AG10803 (cell line): ENCODE results near the gene NFE2L3.

Experiments
- DNase-seq: peaks from one replicate; pipeline ENCODE4 v3.0.0; 2010; ENCODE audit warnings: low read depth
- H3K4me3 ChIP-seq: 2 replicates; pipeline ENCODE4 v1.5.1; 2011; ENCODE audit warnings: mild to moderate bottlenecking, low read length, control low read depth
- TF ChIP-seq, protein P1 (sequence below): conservative IDR thresholded peaks from 2 replicates; pipeline ENCODE4 v1.5.1; 2011; ENCODE audit warnings: mild to moderate bottlenecking, low read length, control low read depth, inconsistent platforms

Gene NFE2L3

DNA sequence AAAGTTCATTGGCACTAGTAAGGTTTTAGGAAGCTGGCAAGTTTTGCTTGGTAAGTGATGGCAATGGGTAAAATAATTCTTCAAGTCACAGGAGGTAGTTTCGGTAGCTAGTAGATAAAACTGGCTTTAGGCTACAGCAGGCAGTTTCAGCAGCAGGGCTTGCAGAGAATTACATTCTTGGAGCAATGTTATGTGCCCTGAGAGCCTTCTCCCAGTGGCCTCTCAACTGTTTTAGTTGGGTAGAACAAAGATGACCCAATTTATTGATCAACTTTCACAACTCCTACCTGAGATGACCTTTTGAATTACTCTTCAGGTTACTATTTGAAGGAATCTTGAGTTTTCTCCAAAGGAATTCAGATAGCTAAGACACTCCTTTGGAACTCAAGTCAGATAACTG lies 16.4 kb upstream of the NFE2L3 start:
- no peak for DNase-seq
- TF ChIP-seq, protein P1, sequence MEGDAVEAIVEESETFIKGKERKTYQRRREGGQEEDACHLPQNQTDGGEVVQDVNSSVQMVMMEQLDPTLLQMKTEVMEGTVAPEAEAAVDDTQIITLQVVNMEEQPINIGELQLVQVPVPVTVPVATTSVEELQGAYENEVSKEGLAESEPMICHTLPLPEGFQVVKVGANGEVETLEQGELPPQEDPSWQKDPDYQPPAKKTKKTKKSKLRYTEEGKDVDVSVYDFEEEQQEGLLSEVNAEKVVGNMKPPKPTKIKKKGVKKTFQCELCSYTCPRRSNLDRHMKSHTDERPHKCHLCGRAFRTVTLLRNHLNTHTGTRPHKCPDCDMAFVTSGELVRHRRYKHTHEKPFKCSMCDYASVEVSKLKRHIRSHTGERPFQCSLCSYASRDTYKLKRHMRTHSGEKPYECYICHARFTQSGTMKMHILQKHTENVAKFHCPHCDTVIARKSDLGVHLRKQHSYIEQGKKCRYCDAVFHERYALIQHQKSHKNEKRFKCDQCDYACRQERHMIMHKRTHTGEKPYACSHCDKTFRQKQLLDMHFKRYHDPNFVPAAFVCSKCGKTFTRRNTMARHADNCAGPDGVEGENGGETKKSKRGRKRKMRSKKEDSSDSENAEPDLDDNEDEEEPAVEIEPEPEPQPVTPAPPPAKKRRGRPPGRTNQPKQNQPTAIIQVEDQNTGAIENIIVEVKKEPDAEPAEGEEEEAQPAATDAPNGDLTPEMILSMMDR = no peak
- H3K4me3 ChIP-seq = no peak overlapping the region

DNA sequence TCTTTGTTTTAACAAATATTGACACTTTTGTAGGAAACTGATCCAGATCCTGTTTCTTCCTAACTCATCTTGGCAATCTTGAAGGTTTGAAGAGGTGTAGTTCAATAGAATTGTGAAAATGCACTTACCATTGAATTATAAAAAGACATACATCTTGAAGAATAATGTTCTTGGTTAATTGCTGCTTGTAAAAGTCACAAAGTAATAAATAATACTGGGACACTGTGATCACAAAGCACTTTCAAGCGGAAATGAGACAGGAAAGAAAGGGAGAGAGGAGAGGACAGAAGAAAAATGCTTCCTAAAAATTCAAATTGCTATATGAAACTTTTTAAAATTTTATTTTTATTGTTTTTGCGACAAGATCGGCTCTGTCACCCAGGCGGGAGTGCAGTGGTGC lies 15.2 kb upstream of the NFE2L3 start:
- no peak for DNase-seq
- H3K4me3 ChIP-seq = no peak overlapping the region
- TF ChIP-seq, protein P1 = no peak

DNA sequence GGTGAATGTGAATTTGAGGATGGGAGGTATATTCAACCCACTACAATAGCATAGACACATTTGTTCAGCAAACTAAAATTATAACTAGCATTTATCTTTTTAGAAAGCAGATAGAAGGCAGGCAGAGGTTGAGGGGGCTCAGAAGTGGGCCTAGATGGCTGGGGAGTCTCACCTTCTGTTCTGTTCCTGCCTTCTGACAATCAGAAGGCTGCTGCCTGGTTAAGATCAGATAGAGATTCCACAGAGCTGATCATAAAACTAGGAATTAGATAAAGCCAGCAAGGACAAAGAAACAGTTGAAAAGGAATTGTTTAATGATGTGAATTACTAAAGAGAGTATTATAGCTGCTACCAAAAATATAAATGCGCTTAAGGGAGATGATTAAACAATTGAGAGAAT lies 11.6 kb upstream of the NFE2L3 start:
- no peak overlapping the region for H3K4me3 ChIP-seq
- TF ChIP-seq, protein P1 = no peak
- DNase-seq = no peak

DNA sequence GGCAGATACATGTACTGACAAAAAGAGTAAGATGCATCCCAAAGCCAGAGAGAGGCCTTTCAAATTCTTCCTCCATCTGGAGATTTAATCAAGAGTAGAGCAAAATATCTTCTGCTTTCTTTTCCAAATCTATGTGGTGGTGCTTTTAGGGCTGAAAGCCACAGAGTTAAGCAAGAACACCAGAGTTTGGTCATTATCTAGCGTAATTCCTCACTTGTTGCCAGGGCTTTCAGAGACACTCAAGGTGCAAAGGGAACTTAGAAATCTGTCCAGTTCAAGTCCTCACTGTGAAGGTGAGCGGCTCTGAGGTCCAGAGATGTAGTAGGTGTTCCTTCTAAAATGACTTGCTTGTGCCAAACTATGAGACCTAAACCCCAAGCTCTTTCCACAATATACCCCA lies 10.9 kb upstream of the NFE2L3 start:
- TF ChIP-seq, protein P1 = no peak
- DNase-seq = peak; percentile 23
- no peak overlapping the region for H3K4me3 ChIP-seq

DNA sequence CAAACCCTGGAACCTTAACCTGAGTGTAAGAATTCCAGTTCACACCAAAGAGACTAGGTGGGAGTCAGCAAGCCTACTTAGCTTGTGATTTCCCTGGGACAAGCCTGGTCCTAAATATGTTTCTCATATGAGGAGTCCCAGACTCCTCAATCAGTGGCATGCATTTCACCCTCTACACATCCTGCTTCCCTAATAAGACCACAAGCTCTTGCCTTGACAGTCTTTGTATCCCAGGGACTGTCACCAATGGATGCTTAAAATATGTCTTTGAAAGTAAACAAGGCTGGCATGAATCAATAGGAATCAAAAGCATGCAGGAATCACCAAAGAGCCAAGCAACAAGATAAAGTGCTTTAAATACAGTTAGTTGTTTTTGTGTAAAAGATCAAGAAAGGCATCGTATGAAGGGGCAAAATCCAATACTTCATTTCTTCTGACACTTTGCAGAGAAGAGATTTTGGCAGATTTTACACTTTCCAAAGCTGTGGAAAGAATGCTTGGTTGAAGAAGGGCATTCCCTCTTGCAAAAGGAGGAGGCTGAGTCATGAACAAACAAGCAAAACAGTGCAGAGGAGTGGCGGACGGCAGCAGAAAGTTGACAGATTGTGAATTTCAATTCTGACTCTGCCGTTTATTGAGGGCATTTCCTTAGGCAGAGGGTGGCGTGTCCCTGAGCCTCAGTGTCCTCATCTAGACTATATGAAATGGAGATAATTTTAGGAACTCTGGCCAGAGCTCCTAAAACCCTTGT lies 8.5 kb upstream of the NFE2L3 start:
- DNase-seq = peak; percentile 51

DNA sequence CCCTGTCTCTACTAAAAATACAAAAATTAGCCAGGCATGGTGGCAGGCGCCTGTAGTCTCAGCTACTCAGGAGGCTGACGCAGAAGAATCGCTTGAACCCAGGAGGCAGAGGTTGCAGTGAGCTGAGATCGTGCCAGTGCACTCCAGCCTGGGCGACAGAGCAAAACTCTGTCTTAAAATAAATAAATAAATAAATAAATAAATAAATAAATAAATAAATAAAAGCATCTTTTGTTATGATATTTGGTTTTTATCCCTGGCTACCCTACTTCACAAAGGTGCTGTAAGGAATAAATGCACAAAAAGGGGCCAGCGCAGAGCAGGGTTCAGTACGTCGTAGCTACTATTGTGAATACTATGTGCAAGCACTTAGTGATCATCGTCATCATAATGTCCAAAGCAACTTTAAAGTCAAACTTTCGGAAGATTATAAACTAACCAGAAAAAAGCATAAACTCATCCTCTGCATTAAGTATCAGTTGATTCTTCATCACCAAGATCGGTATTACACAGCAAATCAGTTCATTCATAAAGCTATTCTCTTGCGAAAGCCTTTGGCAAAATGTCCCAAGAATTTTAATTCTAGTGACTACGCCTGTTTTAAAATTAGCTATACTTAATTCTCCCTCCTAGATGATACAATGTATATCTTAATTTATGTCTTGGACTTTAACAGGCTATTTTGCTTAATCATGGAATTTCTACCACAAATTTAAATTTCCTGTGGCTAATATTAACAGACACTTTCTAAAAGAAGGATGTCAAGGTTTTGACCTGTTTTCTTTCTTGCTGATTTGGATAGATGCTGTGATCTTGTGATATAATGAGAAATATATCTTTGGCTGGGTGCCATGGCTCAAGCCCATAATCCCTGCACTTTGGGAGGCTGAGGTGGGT lies 7.6 kb upstream of the NFE2L3 start:
- TF ChIP-seq, protein P1 = no peak
- no peak for DNase-seq
- no peak overlapping the region for H3K4me3 ChIP-seq

More for the DNA sequence above, 8.5 kb upstream of the NFE2L3 start:
- H3K4me3 ChIP-seq = no peak overlapping the region
- TF ChIP-seq, protein P1 = no peak

DNA sequence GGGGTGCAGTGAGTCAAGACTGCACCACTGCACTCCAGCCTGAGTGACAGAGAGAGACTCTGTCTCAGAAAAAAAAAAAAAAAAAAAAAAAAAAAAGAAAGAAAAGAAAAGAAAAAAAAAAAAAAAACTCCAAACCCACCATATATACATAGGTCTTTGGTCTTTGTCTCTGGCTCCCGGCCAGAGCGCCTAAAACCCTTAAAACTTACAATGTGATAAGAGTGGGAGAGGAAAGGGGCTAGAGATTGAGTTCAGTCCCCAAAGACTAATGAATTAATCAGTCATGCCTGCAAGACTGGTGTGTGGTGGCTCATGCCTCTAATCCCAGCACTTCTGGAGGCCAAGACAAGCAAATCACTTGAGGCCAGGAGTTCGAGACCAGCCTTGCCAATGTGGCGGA lies 6.8 kb upstream of the NFE2L3 start:
- no peak overlapping the region for H3K4me3 ChIP-seq
- DNase-seq = no peak
- TF ChIP-seq, protein P1 = no peak
